Panc1 (cell line): Measurements from ENCODE around the gene GMDS.

Experiments used
- CTCF ChIP-seq: fragments of 450-650 bp; IDR thresholded peaks from 2 replicates; pipeline ENCODE4 v1.5.1; 2017; ENCODE audit warnings: mild to moderate bottlenecking
- POLR2AphosphoS5 ChIP-seq: IDR thresholded peaks from 2 replicates; pipeline ENCODE4 v1.6.1; 2012; ENCODE audit warnings: mild to moderate bottlenecking, low read depth, low read length, moderate library complexity
- REST ChIP-seq, 2 experiments: IDR thresholded peaks; 2 replicates each; pipeline ENCODE4 v1.6.1; 2011 to 2012; ENCODE audit warnings: low read depth in 2 of 2, control low read depth in 1 of 2, low read length in 1 of 2, mild to moderate bottlenecking in 1 of 2, moderate library complexity in 1 of 2; ENCODE audit not compliant: insufficient read depth in 1 of 2
- SIN3A ChIP-seq: IDR thresholded peaks from 2 replicates; pipeline ENCODE4 v1.6.1; 2012; ENCODE audit warnings: low read depth, mild to moderate bottlenecking, low read length, moderate library complexity, borderline replicate concordance; ENCODE audit not compliant: insufficient read depth
- TCF7L2 ChIP-seq: IDR thresholded peaks from 2 replicates; pipeline ENCODE4 v1.6.1; 2011; ENCODE audit warnings: mild to moderate bottlenecking, low read depth, low read length, inconsistent platforms

GRCh38 chr6:2221726-2222274, 23.6 kb downstream of the GMDS start:
- TF ChIP-seq CTCF, result no peak
- no peak for TF ChIP-seq POLR2AphosphoS5
- TF ChIP-seq REST (IDR thresholded peaks at IDR 0.05; ENCODE audit: insufficient read depth in 1 of 2, low read depth in 2 of 2, low read length in 1 of 2), result no peak
- TF ChIP-seq TCF7L2, result no peak
- no peak for TF ChIP-seq SIN3A
